Measurements from ENCODE around the gene CPA1.
"Not testable (repeated sequence)": the region's sequence is repeated elsewhere in the genome, so short reads cannot be mapped to it uniquely, and the experiment has no call there.

Gene CPA1

DNA sequence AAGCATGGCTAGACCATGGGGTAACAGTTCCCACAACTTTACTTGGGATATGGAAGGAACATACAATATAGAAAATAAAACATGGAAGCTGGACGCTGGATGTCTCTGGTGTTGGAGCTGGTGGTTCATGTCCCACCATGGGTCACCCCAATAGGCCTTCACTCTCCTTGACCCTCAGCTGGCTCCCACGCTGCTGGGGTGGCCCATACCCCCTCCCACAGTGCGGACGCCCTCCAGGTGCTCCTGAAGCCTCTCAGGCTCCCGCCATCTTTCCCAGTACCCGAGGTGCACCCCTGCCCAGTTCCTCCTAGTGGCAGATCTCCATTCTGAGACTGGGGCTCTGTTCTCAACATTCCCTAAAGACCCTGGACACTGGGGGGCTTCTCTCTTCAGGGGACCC, 5.8 kb upstream of the CPA1 start:
- DNase-seq = no peak

DNA sequence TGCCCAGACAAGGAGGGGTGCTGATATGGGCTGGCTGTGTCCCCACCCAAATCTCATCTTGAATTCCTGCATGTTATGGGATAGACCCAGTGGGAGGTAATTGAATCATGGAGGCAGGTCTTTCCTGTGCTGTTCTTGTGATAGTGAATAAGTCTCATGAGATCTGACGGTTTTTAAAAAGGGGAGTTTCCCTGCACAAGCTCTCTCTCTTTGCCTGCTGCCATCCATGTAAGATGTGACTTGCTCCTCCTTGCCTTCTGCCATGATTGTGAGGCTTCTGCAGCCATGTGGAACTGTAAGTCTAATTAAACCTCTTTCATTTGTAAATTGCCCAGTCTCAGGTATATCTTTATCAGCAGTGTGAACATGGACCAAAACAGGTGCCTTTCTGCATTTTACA, 3.8 kb upstream of the CPA1 start:
- DNase-seq = not testable (repeated sequence)

DNA sequence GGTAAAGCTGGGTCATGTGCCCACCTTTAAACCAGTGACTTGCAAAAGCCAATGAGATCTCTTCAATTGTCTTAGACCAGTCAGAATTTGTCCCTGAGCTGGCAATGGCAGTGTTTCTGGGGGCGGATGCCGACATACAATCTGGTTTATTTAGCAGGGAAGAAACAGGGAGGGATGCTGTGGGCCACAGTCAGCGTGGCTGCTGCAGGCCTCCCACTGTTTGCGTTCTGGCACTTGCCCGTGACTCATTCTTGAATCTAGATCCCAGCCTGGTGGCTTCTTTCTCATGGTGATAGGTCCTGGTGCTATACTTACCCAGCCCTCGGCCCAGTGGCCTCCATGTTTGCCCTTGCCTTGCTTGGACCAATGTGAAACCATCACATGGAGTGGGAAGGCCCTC, 3.1 kb upstream of the CPA1 start:
- no peak for DNase-seq

DNA sequence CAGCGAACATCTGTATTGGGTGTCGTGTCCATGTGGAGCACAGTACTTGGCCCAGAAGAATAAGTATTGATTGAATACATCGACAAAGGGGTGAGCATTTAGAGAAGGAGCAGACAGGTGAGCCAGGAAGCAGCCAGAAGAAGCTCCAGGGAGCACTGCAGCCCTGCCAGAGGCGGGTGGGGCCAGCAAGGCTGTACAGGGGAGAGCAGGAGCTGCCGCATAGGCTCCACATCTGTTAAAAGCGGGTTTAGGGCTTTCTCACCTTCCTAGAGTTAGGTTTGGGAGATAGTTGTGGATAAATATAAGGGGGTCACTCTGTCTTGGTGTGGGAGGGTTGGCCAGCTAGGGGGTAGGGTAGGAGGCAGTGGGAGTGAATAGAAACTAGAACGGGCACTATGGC, 1.3 kb upstream of the CPA1 start:
- DNase-seq = no peak

DNA sequence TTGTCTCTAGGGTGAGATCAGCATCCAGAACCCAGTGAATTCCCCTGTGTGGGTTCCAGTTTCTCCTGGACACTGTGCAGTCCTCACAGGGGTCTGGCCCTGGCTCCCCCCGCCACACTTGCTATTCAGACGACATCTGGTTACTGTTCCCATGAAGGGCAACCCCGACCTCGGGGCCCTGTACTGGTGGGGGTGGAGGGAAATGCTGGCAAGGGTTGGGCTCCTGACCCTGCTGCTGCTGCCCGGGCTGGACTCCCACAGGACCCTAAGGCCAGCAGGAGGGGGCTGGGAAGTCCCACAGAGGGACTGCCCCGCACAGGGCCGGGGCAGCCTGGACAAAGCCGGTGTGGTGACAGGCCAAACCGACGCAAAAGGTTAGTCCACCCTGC, 768 bp upstream of the CPA1 start:
- no peak for DNase-seq

DNA sequence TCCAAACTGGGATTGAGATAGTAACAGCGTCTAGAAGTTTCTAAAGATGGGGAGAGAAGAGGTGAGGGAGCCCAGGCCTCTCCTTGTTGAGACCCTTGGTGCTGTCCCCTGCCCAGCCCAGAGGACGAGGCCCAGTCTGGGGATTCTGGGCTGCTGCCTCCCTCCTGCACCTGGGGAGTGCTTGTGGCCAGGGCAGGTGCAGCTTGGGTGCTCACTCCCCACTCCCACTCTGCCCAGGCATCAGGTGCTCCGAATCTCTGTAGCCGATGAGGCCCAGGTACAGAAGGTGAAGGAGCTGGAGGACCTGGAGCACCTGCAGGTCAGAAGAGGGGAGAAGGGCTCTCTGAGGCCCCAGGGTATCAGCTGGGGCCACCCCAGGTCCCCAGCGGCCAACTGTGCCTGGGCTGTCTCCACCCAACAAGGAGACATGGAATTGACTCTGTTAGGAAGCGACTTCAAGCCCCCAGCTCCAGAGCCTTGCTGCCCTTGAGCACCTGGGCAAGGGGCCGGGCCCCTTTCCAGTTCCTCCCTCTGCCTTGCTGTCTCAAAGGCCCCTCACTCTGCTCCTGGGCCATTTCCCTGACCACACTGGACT, 664 bp downstream of the CPA1 start:
- DNase-seq = no peak

DNA sequence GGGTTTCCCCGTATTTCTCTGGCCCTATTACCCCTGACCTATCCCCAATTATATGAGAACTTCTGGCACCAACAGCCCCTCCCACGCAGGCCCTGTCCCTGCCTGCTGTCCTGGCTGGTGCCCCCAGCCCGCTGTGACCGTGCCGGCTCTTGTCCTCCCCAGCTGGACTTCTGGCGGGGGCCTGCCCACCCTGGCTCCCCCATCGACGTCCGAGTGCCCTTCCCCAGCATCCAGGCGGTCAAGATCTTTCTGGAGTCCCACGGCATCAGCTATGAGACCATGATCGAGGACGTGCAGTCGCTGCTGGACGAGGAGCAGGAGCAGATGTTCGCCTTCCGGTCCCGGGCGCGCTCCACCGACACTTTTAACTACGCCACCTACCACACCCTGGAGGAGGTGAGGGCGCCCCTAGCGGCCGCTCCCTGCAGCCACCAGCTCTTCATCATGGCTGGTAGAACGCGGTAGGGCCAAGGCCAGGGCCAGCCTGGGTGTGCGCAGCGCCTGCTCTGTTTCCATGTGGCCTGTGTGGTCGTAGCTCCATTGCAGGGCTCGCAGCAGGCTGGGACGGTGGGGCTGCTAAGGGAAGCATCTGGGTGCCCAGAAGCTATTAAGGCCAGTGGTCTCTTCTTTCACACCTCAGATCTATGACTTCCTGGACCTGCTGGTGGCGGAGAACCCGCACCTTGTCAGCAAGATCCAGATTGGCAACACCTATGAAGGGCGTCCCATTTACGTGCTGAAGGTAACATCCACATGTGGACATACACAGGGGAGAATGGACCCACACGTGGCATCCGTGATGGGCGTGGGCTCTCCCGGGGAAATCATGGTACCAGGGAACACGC, 1.4 kb downstream of the CPA1 start:
- no peak for DNase-seq

DNA sequence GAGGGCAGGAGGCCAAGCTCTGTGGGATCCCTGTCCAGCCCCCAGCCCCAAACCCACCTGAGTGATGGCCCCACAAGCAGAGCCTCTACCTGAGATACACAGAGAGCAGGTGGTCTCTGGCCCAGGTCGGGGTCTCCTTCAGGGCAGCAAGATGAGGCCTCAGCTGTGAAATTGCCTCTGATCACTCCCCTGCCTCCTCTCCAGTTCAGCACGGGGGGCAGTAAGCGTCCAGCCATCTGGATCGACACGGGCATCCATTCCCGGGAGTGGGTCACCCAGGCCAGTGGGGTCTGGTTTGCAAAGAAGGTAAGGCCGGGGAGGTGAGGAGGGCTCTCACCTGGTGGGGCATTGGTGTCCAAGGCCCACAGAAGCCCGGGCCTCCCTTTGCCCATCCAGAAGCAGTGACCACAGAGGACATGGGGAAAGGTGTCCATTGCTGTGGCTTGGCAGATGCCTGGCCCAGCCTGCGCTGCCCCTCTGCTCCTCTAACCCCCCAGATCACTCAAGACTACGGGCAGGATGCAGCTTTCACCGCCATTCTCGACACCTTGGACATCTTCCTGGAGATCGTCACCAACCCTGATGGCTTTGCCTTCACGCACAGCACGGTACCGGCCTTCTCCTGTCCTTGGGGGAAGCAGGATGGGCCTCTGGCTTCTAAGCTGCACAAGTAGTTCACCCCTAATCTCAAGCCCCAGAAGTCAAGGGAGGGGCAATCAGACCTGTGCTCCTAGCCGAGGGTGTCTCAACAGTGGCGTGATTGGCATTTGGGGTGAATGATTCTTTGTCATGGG, 3.1 kb downstream of the CPA1 start:
- no peak for DNase-seq

DNA sequence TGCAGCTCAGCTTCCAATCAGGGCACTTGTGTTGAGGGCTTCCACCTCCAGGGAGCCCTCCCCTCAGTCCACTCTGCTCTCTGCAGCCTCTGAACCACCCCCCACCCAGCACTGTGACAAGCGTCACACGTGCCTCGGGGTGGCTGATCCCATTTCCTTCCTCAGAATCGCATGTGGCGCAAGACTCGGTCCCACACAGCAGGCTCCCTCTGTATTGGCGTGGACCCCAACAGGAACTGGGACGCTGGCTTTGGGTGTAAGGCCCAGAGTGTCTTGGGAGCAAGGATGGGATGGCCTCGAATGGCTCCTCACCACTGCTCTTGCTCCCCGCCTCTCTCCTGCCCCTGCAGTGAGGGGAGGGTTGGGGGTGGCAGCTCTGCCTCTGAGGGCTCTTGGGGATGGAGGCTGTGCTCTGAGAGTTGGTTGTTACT, 4.1 kb downstream of the CPA1 start:
- DNase-seq = no peak

DNA sequence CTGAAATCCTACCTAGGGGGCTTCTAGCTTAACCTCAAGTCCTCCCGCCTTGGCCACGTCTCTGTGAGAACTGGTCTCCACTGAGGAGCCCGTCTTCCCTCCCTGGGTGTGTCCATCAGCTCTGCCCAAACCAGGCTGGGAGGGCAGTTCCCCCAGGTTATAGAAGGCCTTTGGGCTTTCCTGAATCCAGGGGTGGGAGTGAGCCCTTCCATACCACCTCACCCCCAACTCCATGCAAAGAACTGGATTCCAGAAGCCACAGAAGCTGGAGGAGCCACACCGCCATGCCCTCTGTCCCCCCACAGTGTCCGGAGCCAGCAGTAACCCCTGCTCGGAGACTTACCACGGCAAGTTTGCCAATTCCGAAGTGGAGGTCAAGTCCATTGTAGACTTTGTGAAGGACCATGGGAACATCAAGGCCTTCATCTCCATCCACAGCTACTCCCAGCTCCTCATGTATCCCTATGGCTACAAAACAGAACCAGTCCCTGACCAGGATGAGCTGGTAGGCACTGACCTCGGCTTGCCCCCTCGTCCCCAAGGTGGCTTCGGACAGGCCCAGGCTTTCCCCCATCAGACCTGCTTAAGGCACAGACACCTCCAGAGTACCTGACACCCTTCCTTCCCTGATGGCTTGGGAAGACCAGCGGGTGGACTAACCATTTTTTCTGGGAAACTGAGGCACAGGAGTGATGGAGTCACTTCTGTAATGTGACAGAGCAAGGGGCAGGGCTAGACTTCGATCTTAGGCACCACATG, 4.7 kb downstream of the CPA1 start:
- DNase-seq = no peak

DNA sequence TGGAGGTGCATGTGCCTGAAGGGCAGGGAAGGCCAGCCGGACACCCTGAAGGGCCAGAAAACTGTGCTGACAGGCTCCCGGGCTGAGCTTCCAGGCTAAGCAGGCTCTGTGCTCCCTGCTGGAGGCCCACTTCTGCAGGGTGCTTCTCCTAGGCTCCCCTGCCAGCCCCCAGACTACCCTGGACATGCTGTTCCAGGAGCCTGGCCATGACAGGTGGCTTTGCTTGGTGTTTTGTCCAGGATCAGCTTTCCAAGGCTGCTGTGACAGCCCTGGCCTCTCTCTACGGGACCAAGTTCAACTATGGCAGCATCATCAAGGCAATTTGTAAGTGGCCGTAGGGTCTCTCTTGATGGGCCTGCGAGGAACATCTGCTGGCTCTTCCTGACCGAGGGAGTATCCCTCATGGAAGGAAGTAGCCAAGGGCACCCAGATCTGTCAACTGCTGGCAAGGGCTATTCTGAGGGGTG, 5.3 kb downstream of the CPA1 start:
- DNase-seq = no peak

DNA sequence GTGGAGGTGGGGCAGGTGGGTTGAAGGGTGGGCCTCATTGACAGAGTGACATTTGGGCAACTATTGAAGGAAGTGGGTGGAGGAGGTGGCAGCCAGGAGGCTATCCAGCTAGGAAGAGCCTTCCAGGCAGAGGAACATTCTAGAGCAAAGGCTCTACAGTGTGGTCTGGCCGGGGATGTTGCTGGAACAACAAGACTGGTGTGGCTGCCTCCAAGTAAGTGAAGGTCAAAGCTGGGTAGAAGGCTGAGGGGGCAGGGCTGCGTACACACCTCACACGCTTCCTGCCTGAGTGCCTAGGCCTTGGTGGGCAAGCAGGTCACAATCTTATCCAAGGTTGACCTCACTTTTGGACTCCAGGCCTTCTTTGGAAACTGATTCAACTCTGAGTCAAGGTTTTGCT, 6.6 kb downstream of the CPA1 start:
- DNase-seq = no peak

DNA sequence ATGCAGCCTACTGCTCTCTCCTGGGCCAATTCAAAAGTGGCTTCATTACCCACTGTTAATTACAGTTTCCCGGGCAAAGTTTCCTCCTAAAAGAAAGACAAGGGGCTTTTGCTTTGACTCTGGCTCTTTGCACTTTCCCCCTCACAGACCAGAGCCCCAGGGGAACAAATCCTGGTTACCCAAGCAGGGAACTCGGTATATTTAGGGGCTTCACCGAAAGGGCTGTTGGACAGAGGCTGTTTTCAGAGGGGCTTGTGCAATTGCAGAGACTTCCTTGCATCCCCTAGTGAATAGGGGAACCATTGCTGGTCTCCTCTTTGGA, 7.0 kb downstream of the CPA1 start:
- DNase-seq = no peak

DNA sequence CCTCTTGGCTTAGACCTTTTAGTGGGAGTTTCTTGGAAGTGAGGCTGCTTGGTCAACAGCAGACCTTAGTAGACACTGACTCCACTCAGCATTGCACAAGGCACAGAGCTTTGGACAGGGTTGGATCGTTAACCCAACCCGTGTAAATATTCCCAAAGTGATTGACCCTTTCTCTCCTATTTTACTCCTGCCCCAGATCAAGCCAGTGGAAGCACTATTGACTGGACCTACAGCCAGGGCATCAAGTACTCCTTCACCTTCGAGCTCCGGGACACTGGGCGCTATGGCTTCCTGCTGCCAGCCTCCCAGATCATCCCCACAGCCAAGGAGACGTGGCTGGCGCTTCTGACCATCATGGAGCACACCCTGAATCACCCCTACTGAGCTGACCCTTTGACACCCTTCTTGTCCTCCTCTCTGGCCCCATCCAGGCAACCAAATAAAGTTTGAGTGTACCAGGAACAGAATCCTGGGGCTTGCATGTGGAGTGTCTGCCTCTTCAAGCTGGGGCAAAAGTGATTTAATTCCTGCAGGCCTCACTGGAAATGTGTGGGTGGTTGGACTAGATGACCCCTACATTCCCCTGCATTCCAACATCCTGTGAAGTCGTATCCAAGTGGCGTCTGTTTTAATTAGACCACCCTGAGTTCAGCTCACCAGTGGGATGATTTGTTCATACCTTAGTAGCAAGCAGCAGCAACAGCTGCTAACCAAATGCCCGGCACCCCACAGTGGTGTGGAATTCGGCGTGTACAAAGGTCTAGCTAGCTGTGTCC, 7.5 kb downstream of the CPA1 start:
- no peak for DNase-seq

DNA sequence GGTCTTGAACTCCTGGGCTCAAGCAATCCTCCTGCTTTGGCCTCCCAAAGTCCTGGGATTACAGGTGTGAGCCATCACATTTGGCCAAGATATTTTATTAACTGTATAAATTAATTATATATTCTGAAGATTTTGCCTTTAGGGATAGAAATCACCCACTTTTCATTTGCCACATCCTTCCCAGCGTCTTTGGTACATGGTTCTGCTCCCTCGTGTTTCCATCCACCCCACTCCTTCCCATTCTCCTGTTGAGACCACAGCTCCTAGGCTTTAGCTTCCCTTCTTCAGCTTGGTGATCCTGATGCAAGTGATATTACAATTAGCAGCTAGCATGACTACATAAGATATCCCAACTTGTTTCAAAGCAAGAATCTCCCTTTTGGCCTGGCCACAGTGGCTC, 8.4 kb downstream of the CPA1 start:
- DNase-seq = no peak

DNA sequence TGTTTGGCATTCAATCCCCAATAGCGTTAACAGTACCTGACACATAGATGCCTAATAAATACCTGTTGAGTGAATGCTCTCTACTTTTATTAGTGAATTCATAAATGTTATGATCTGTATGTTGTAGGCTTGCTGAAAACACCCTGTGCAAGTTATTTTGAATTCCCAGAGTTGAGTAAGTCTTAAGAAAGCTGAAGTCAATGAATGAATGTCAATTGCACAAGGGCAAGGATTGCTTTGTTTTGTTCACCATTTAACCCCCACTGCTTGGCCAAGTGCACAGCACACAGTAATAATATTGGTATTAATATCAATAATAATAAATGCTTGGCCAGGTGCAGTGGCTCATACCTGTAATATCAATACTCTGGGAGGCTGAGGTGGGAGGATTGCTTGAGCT, 10.2 kb downstream of the CPA1 start:
- DNase-seq = no peak

DNA sequence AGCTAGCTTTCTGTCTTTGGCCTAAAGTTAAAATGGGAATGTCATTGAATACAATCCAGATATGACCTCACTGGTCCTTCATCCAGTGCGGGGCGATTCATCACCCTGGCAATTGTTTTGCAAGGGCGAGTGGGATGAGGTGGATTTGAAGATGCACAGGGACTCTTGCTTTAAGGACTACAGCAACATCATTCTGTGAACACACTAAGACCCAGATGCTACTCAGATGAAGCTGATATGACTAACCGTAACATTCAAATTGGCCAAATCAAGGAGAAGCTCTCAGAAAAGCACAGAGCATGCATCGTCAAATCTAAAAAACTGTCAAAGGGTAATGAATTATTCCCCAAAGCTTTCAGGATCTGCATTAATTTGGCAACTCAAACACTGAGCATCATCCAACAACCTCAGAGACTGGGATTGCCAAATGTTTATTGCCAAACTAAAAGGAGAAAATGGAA, 12.8 kb downstream of the CPA1 start:
- no peak for DNase-seq

DNA sequence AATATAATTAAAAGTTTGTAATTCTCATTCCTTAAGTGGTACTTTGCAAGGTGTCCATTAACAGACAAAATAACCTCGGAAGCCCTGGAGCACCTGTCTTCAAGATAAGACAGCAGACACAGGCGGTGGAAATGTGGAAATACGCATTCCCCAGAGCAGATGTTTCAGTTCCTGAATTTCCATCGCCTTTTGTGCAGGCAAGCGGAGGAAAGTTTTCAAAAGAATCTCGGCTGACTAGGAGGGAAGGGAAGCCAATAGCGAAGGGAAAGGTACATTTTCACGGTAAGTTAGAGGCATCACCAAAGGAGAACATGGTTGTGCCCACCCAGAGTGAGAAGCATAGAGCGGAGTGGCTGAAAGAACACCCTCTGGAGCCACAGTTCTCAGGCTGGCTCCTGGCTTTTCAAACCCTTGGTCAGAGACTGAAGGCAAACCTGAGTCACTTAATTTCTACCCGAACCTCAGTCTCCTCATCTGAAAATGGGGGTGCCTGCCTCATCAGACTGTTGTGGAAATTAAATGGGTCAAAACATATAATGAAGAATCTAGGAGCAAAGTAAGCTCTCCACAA, 13.6 kb downstream of the CPA1 start:
- DNase-seq = no peak

DNA sequence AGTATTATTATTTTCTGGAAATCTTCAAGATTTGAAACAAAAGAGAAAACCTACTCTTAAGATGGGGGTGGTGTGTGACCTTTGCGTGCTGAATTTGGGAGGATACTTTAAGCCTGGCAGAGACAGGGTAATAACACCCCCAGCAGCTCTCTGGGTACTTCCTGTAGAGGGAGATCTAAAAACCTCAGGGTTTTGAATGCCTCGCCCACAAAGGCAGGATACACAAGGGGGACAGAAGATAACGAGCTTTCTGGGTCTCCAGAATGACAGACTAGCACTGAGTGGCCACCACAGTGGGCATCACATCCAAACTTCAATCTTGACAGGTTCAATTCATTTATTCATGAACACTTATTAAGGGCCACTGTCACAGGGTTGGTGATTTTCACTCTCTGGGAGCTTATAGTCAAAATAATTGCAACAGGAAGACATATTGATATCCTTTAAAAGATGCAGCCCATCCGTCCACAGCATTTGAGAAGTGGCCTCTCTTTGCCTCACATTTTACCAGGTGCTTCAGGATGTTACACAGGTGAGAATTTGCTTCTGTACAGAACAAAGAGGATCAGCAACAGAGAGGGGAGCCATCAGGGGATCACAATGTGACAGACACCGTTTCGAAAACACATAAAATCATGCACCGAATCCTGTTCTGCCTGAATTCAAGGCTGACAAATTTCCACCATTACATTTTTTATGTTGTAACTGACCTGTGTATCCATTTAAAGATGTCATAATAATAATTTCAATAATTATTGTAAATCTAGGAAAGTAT, 14.3 kb downstream of the CPA1 start:
- DNase-seq = no peak

DNA sequence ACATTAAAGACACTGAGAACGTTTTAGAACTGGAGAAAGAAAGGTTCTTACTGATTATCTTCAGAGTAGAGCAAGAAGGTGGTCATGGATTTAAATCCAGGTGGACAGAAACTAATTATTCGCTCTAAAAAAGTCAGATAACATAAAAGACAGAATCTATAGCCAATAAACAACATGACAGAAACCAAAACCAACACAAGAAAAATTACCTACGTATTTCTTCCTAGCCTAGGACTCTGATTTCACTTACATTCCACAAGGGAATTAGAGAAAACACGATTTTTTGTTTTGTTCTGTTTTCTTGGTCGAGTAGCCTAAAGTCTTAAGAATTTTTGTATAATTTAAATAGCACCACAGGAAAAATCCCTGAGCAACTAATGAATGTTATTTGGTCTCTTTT, 15.1 kb downstream of the CPA1 start:
- DNase-seq = no peak

DNA sequence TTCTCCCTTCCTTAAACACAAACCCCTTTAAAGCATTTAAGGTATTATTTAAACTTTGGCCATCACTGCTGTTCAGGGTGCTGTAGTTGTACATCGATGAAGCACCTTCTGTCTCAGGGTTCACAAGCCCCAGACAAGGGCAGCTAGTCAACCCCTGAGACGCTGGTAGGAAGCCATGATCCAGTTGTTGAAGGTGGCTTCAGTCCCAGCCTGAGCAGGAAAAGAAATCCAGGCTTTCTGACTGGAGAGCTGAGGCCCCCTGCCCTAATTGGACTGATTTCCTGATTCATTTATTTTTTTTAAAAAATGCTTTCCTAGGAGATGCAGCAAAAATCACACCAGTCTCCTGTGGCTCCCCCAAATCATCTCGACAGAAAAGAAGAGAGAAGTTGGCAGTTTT, 15.8 kb downstream of the CPA1 start:
- DNase-seq = no peak
